IMR-90 (cell line): ENCODE results near the gene SLIT3. TPM values are rescaled to one million over a fixed set of nuclear protein-coding genes. Genes with fewer than 3 reads are reported as not detected.

Experiments used
- ATAC-seq: fragments of 200-7000 bp; cut with Tn5 transposase; 2 replicates; pipeline ENCODE4 v1.9.1; 2020; ENCODE audit warnings: low read depth, mild to moderate bottlenecking, moderate library complexity
- BruUV-seq: library from RNA; stranded (reverse); fragments of 400-500 nt; replicated peaks from 2 replicates; lab custom pipeline; 2021; lab: Mats Ljungman, UMichigan
- CTCF ChIA-PET: fragments of 300-600 bp; formaldehyde crosslinking; extraction: SDS; loops from one replicate; lab custom pipeline; 2021; ENCODE audit warnings: antibody characterized with exemption; lab: Yijun Ruan, JAX
- POLR2A ChIA-PET: fragments of 300-600 bp; sonication (Branson Sonifier 250); formaldehyde crosslinking; loops from one replicate; lab custom pipeline; 2022; ENCODE audit warnings: antibody characterized with exemption; ENCODE audit not compliant: unreplicated experiment; lab: Charles Lee
- DNase-seq: peaks from one replicate; pipeline ENCODE4 v3.0.0; 2013
- H2AFZ ChIP-seq: replicated peaks from 2 replicates; pipeline ENCODE3; 2013; ENCODE audit warnings: low read length, mild to moderate bottlenecking; ENCODE audit not compliant: poor library complexity
- H2AK5ac ChIP-seq: 2 replicates; pipeline ENCODE4 v1.6.1; 2013; ENCODE audit warnings: low read depth, low read length, inconsistent platforms
- H2AK9ac ChIP-seq: replicated peaks from 2 replicates; pipeline ENCODE3; 2013; ENCODE audit warnings: mild to moderate bottlenecking, low read depth, low read length, moderate library complexity; ENCODE audit not compliant: poor library complexity
- H2BK120ac ChIP-seq: 2 replicates; pipeline ENCODE4 v1.6.1; 2013; ENCODE audit warnings: low read depth, low read length, inconsistent platforms
- H2BK15ac ChIP-seq: 3 replicates; pipeline ENCODE4 v1.6.1; 2013; ENCODE audit warnings: low read depth, low read length, inconsistent platforms
- H2BK20ac ChIP-seq: 2 replicates; pipeline ENCODE4 v1.6.1; 2013; ENCODE audit warnings: low read depth, mild to moderate bottlenecking, inconsistent platforms, low read length, moderate library complexity
- H2BK5ac ChIP-seq: 2 replicates; pipeline ENCODE4 v1.6.1; 2013; ENCODE audit warnings: mild to moderate bottlenecking, low read depth, low read length, inconsistent platforms; ENCODE audit not compliant: poor library complexity, severe bottlenecking
- H3K14ac ChIP-seq: replicated peaks from 2 replicates; pipeline ENCODE4 v1.6.1; 2013; ENCODE audit warnings: low read depth, low read length, inconsistent platforms
- H3K18ac ChIP-seq: 2 replicates; pipeline ENCODE4 v1.6.1; 2013; ENCODE audit warnings: low read depth, low read length, control low read depth
- H3K23ac ChIP-seq: 2 replicates; pipeline ENCODE4 v1.6.1; 2013; ENCODE audit warnings: low read depth, low read length, inconsistent platforms
- H3K27ac ChIP-seq: 2 replicates; pipeline ENCODE4 v1.5.1; 2013; ENCODE audit warnings: mild to moderate bottlenecking, control low read depth, low read length; ENCODE audit not compliant: insufficient read depth
- H3K27me3 ChIP-seq: 2 replicates; pipeline ENCODE4 v1.6.1; 2013; ENCODE audit warnings: low read length; ENCODE audit not compliant: control insufficient read depth, insufficient read depth
- H3K36me3 ChIP-seq: 2 replicates; pipeline ENCODE4 v1.6.1; 2013; ENCODE audit warnings: low read length, mixed read lengths; ENCODE audit not compliant: control insufficient read depth, insufficient read depth
- H3K4ac ChIP-seq: 2 replicates; pipeline ENCODE4 v1.6.1; 2013; ENCODE audit warnings: low read depth, low read length, inconsistent platforms
- H3K4me1 ChIP-seq: 2 replicates; pipeline ENCODE4 v1.6.1; 2013; ENCODE audit warnings: low read length, mixed read lengths; ENCODE audit not compliant: control insufficient read depth, insufficient read depth
- H3K4me2 ChIP-seq: 2 replicates; pipeline ENCODE4 v1.6.1; 2013; ENCODE audit warnings: low read depth, mild to moderate bottlenecking, control low read depth, low read length, moderate library complexity
- H3K4me3 ChIP-seq: 2 replicates; pipeline ENCODE4 v1.5.1; 2013; ENCODE audit warnings: low read depth, mild to moderate bottlenecking, control low read depth, low read length, moderate library complexity; ENCODE audit not compliant: insufficient read depth
- H3K56ac ChIP-seq: 2 replicates; pipeline ENCODE4 v1.6.1; 2013; ENCODE audit warnings: low read length, inconsistent platforms; ENCODE audit not compliant: insufficient read depth; ENCODE audit errors: extremely low read depth
- H3K79me1 ChIP-seq, 2 experiments: 2 replicates each; pipeline ENCODE4 v1.6.1; 2013; ENCODE audit warnings: low read length in 2 of 2, inconsistent platforms in 1 of 2, low read depth in 1 of 2
- H3K9ac ChIP-seq: 2 replicates; pipeline ENCODE4 v1.6.1; 2013; ENCODE audit warnings: low read depth, low read length, control low read depth
- H3K9me1 ChIP-seq: 2 replicates; pipeline ENCODE4 v1.6.1; 2013; ENCODE audit warnings: low read length, inconsistent platforms; ENCODE audit not compliant: insufficient read depth
- H3K9me3 ChIP-seq: 2 replicates; pipeline ENCODE4 v1.6.1; 2013; ENCODE audit warnings: low read length; ENCODE audit not compliant: control insufficient read depth, insufficient read depth
- H4K20me1 ChIP-seq: 2 replicates; pipeline ENCODE4 v1.6.1; 2013; ENCODE audit warnings: low read length, inconsistent platforms; ENCODE audit not compliant: insufficient read depth
- H4K5ac ChIP-seq: 2 replicates; pipeline ENCODE4 v1.6.1; 2013; ENCODE audit warnings: mild to moderate bottlenecking, low read depth, low read length, control low read depth
- H4K8ac ChIP-seq, 2 experiments: 2 replicates each; pipeline ENCODE4 v1.6.1; 2013; ENCODE audit warnings: low read depth in 2 of 2, low read length in 2 of 2, control low read depth in 1 of 2, inconsistent platforms in 1 of 2
- H4K91ac ChIP-seq: 2 replicates; pipeline ENCODE4 v1.6.1; 2013; ENCODE audit warnings: low read depth, low read length, inconsistent platforms; ENCODE audit not compliant: insufficient read depth
- BHLHE40 ChIP-seq: fragments of 150-350 bp; IDR thresholded peaks from 2 replicates; pipeline ENCODE4 v1.6.1; 2016; ENCODE audit warnings: mild to moderate bottlenecking, low read depth, low read length
- CEBPB ChIP-seq: IDR thresholded peaks from 2 replicates; pipeline ENCODE4 v1.6.1; 2012; ENCODE audit warnings: low read depth, low read length, improper control_type of control experiment
- CHD1 ChIP-seq: IDR thresholded peaks from 2 replicates; pipeline ENCODE4 v1.6.1; 2012; ENCODE audit warnings: low read depth, low read length, improper control_type of control experiment
- ELK1 ChIP-seq: fragments of 150-350 bp; IDR thresholded peaks from 2 replicates; pipeline ENCODE4 v1.6.1; 2016; ENCODE audit warnings: low read depth, mild to moderate bottlenecking, low read length, moderate library complexity, borderline replicate concordance
- FOS ChIP-seq: fragments of 150-350 bp; IDR thresholded peaks from 2 replicates; pipeline ENCODE4 v1.6.1; 2016; ENCODE audit warnings: low read depth, low read length
- MAFK ChIP-seq: IDR thresholded peaks from 2 replicates; pipeline ENCODE4 v1.6.1; 2012; ENCODE audit warnings: low read depth, low read length, improper control_type of control experiment
- MAZ ChIP-seq: IDR thresholded peaks from 2 replicates; pipeline ENCODE4 v1.6.1; 2012; ENCODE audit warnings: low read depth, mild to moderate bottlenecking, low read length, improper control_type of control experiment, moderate library complexity, borderline replicate concordance
- MXI1 ChIP-seq: IDR thresholded peaks from 2 replicates; pipeline ENCODE4 v1.6.1; 2012; ENCODE audit warnings: low read depth, mild to moderate bottlenecking, low read length, moderate library complexity, borderline replicate concordance
- NFE2L2 ChIP-seq: fragments of 150-350 bp; IDR thresholded peaks from 2 replicates; pipeline ENCODE4 v1.6.1; 2016; ENCODE audit warnings: low read depth, mild to moderate bottlenecking, low read length
- POLR2A ChIP-seq: IDR thresholded peaks from 2 replicates; pipeline ENCODE4 v1.6.1; 2012; ENCODE audit warnings: mild to moderate bottlenecking, low read depth, low read length
- RAD21 ChIP-seq: IDR thresholded peaks from 2 replicates; pipeline ENCODE4 v1.6.1; 2012; ENCODE audit warnings: low read length, improper control_type of control experiment
- RCOR1 ChIP-seq: IDR thresholded peaks from 2 replicates; pipeline ENCODE4 v1.6.1; 2012; ENCODE audit warnings: mild to moderate bottlenecking, low read length, improper control_type of control experiment; ENCODE audit not compliant: insufficient replicate concordance
- RFX5 ChIP-seq: IDR thresholded peaks from 2 replicates; pipeline ENCODE4 v1.8.0; 2012; ENCODE audit warnings: low read depth, mild to moderate bottlenecking, low read length, moderate library complexity
- WGBS, 2 experiments: methylation state at CpG; one replicate each; pipeline versions ENCODE4 v1.1.5 to v1.1.7; 2013; ENCODE audit warnings: missing lambda C conversion rate in 2 of 2; ENCODE audit not compliant: insufficient read length in 1 of 2; ENCODE audit errors: extremely low coverage in 2 of 2; 5-methylcytosine and 5-hydroxymethylcytosine counted together
- dilution Hi-C: fragments of 300-500 bp; cut with HindIII; formaldehyde crosslinking; loops from one replicate; pipeline ENCODE4 v1.14.3; 2018; ENCODE audit warnings: low sequenced_read_pairs; ENCODE audit not compliant: unreplicated experiment
- in situ Hi-C: fragments of 300-500 bp; cut with MboI; formaldehyde crosslinking; loops from 3 replicates; pipeline ENCODE4 v1.14.3; 2019; ENCODE audit warnings: low sequenced_read_pairs, inconsistent platforms, mixed read lengths
- intact Hi-C: fragments of 100-400 bp; cut with micrococcal nuclease; formaldehyde crosslinking; loops from 2 replicates; pipeline ENCODE4 v1.10.0; 2022
- polyA plus RNA-seq, 3 experiments: library from polyadenylated mRNA; depleted of rRNA; stranded (reverse); fragments of >200 nt; gene quantifications; 2 replicates each; pipeline ENCODE4 v1.2.3, GENCODE V29; 2012; ENCODE audit warnings: low replicate concordance in 1 of 3
- total RNA-seq: library from RNA; depleted of rRNA; stranded (reverse); fragments of >200 nt; gene quantifications from 2 replicates; pipeline ENCODE4 v1.2.3, GENCODE V29; 2012
- TF ChIP-seq, protein P1 (sequence below): fragments of 150-350 bp; IDR thresholded peaks from 2 replicates; pipeline ENCODE4 v1.6.1; 2017; ENCODE audit warnings: mild to moderate bottlenecking, antibody characterized with exemption, low read length, low read depth
- TF ChIP-seq, protein P2 (sequence below): conservative IDR thresholded peaks from 2 replicates; pipeline ENCODE4 v1.5.1; 2012; ENCODE audit warnings: mild to moderate bottlenecking, low read depth, low read length, improper control_type of control experiment

Gene SLIT3
- total and polyA plus RNA-seq, 2 of the 4 experiments (the other 2 are of a cell fraction): 0.18 to 0.50 TPM

DNA sequence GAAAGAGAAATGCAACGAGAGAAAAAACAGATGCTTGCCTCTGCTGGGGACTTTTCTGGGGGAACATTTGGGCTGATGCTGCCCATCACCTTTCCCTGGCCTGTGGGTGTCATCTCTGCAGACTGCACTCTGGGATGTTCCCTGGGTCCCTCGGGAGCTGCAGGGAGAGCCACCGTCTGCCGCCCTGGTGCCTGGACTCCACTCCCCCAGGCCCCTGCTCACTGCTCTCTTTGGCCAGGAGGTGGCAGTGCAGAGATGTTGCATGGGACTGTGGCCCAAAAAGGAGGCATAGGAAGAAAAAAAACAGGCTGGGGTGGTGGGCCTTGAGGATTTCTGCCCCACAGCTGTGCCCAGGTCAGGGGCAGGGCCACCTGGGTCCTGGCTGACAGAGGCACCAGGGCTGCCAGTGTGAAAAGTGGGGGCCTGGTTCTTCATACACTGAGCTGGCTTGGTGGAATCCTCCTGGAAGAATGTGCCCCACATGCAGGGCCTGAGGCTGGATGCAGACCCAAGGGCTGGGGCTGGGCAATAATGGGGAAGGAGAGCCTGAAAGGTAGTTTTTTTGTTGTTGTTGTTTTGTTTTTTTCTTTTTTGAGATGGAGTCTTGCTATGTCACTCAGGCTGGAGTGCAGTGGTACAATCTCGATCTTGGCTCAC lies 353.6 kb downstream of the SLIT3 start:
- peak overlapping the region; percentile 23; the same call in 1 of the 2 replicates for H3K27ac ChIP-seq
- dilution Hi-C loops (no loop called here), in situ Hi-C loops (no loop called here), intact Hi-C loops (loop anchor here (1.0 kb wide), 3 partner anchors 241 to 355 kb away; no protein-coding TSS in a partner anchor)
- no CpG with 5 or more reads among the region's 5 CpGs for WGBS, 2 experiments
- no peak overlapping the region for H4K5ac ChIP-seq
- no peaks in the 10 kb centered on the region for H3K9me3 ChIP-seq
- H3K4ac ChIP-seq: no peak overlapping the region
- no peak overlapping the region for H2BK15ac ChIP-seq
- H2AK9ac ChIP-seq: no peak overlapping the region
- no peak overlapping the region for H3K23ac ChIP-seq
- BruUV-seq: no TSS peak
- no peak overlapping the region for H2BK20ac ChIP-seq
- H3K79me1 ChIP-seq: no peaks in the 10 kb centered on the region
- no peak overlapping the region for H2AFZ ChIP-seq
- no peak overlapping the region for H4K8ac ChIP-seq
- H3K36me3 ChIP-seq: no peaks in the 10 kb centered on the region
- H2BK5ac ChIP-seq: no peak overlapping the region
- H3K27me3 ChIP-seq: no peaks in the 10 kb centered on the region; the same call in 1 of the 2 replicates
- ChIA-PET CTCF (interaction anchor here (0.8 to 1.0 kb wide), 3 partner anchors 8 to 22 kb away, joined by 3 to 4 read pairs (median 3); no protein-coding TSS in a partner anchor), POLR2A (no interaction called here)
- H4K20me1 ChIP-seq: no peaks in the 10 kb centered on the region
- ATAC-seq: peak; percentile 87
- no peak overlapping the region for H4K91ac ChIP-seq
- H2BK120ac ChIP-seq: no peak overlapping the region
- H3K18ac ChIP-seq: no peak overlapping the region
- H3K9ac ChIP-seq: no peak overlapping the region
- H2AK5ac ChIP-seq: no peak overlapping the region
- no peak overlapping the region for H3K4me3 ChIP-seq
- peak; percentile 13 for DNase-seq
- no peak overlapping the region for H3K14ac ChIP-seq
- H3K56ac ChIP-seq: no peak overlapping the region
- H3K4me2 ChIP-seq: peak overlapping the region; percentile 68; the same call in 1 of the 2 replicates
- H3K9me1 ChIP-seq: no peaks in the 10 kb centered on the region
- H3K4me1 ChIP-seq: no peaks in the 10 kb centered on the region
- TF ChIP-seq NFE2L2 (no peak), CHD1 (no peak), MXI1 (no peak), FOS (no peak), BHLHE40 (no peak), RAD21 (peak; percentile 35), RFX5 (no peak), ELK1 (no peak), CEBPB (no peak), MAFK (no peak), POLR2A (no peak), RCOR1 (no peak), MAZ (no peak)
- TF ChIP-seq, protein P1, sequence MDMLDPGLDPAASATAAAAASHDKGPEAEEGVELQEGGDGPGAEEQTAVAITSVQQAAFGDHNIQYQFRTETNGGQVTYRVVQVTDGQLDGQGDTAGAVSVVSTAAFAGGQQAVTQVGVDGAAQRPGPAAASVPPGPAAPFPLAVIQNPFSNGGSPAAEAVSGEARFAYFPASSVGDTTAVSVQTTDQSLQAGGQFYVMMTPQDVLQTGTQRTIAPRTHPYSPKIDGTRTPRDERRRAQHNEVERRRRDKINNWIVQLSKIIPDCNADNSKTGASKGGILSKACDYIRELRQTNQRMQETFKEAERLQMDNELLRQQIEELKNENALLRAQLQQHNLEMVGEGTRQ: no peak
- TF ChIP-seq, protein P2, sequence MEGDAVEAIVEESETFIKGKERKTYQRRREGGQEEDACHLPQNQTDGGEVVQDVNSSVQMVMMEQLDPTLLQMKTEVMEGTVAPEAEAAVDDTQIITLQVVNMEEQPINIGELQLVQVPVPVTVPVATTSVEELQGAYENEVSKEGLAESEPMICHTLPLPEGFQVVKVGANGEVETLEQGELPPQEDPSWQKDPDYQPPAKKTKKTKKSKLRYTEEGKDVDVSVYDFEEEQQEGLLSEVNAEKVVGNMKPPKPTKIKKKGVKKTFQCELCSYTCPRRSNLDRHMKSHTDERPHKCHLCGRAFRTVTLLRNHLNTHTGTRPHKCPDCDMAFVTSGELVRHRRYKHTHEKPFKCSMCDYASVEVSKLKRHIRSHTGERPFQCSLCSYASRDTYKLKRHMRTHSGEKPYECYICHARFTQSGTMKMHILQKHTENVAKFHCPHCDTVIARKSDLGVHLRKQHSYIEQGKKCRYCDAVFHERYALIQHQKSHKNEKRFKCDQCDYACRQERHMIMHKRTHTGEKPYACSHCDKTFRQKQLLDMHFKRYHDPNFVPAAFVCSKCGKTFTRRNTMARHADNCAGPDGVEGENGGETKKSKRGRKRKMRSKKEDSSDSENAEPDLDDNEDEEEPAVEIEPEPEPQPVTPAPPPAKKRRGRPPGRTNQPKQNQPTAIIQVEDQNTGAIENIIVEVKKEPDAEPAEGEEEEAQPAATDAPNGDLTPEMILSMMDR: peak; percentile 56
